DOHH2 (cell line): ENCODE results near the gene DAP.

Experiments used
- H3F3A ChIP-seq: fragments of 200-600 bp; sonication (generic), shearing (Covaris generic); 2 replicates; pipeline ENCODE4 v1.6.0; 2016; ENCODE audit warnings: antibody characterized with exemption, mild to moderate bottlenecking; ENCODE audit not compliant: control insufficient read depth, insufficient read depth
- H3K27ac ChIP-seq: fragments of 200-600 bp; sonication (generic); 2 replicates; pipeline ENCODE4 v1.5.1; 2014; ENCODE audit warnings: low read depth, mild to moderate bottlenecking, low read length, moderate library complexity
- H3K27me3 ChIP-seq: fragments of 200-600 bp; sonication (generic); 2 replicates; pipeline ENCODE4 v1.6.1; 2014; ENCODE audit warnings: mild to moderate bottlenecking, low read length, mixed read lengths; ENCODE audit not compliant: control insufficient read depth
- H3K36me3 ChIP-seq: fragments of 200-600 bp; sonication (generic); 2 replicates; pipeline ENCODE4 v1.6.1; 2014; ENCODE audit warnings: mild to moderate bottlenecking, low read length, moderate library complexity, mixed read lengths; ENCODE audit not compliant: control insufficient read depth
- H3K4me1 ChIP-seq: fragments of 200-600 bp; sonication (generic); 2 replicates; pipeline ENCODE4 v1.6.1; 2014; ENCODE audit warnings: mild to moderate bottlenecking, low read length, mixed read lengths; ENCODE audit not compliant: control insufficient read depth
- H3K4me2 ChIP-seq: fragments of 200-600 bp; sonication (generic); 2 replicates; pipeline ENCODE4 v1.6.0; 2014; ENCODE audit warnings: mild to moderate bottlenecking, low read length, moderate library complexity
- H3K4me3 ChIP-seq: fragments of 200-600 bp; sonication (generic); 2 replicates; pipeline ENCODE4 v1.5.1; 2014; ENCODE audit warnings: mild to moderate bottlenecking, low read length, mixed read lengths
- H3K79me2 ChIP-seq: fragments of 200-600 bp; sonication (generic); 2 replicates; pipeline ENCODE4 v1.6.1; 2014; ENCODE audit warnings: mild to moderate bottlenecking, low read length, mixed read lengths; ENCODE audit not compliant: control insufficient read depth
- H3K9me2 ChIP-seq: fragments of 200-600 bp; sonication (generic); replicated peaks from 2 replicates; pipeline ENCODE4 v1.6.1; 2014; ENCODE audit warnings: mild to moderate bottlenecking, low read length, mixed read lengths; ENCODE audit not compliant: control insufficient read depth
- H3K9me3 ChIP-seq: fragments of 200-600 bp; sonication (generic); 2 replicates; pipeline ENCODE4 v1.6.1; 2014; ENCODE audit warnings: antibody characterized with exemption, low read length, mixed read lengths; ENCODE audit not compliant: control insufficient read depth, insufficient read depth
- H4K20me1 ChIP-seq: fragments of 200-600 bp; sonication (generic); 2 replicates; pipeline ENCODE4 v1.6.0; 2014; ENCODE audit warnings: low read depth, mild to moderate bottlenecking, antibody characterized with exemption, low read length, moderate library complexity; ENCODE audit not compliant: control insufficient read depth, insufficient read depth
- EZH2phosphoT487 ChIP-seq: fragments of 200-600 bp; sonication (generic); IDR thresholded peaks from 2 replicates; pipeline ENCODE4 v1.6.1; 2017; ENCODE audit warnings: borderline replicate concordance, mild to moderate bottlenecking, antibody characterized with exemption, low read length, moderate library complexity, mixed read lengths
- TF ChIP-seq, protein P1 (sequence below): fragments of 200-600 bp; sonication (generic); IDR thresholded peaks from one replicate; pipeline ENCODE4 v1.5.1; 2014; ENCODE audit warnings: antibody characterized with exemption, mild to moderate bottlenecking, low read depth, low read length; ENCODE audit not compliant: poor library complexity, severe bottlenecking

DAP gene

DNA sequence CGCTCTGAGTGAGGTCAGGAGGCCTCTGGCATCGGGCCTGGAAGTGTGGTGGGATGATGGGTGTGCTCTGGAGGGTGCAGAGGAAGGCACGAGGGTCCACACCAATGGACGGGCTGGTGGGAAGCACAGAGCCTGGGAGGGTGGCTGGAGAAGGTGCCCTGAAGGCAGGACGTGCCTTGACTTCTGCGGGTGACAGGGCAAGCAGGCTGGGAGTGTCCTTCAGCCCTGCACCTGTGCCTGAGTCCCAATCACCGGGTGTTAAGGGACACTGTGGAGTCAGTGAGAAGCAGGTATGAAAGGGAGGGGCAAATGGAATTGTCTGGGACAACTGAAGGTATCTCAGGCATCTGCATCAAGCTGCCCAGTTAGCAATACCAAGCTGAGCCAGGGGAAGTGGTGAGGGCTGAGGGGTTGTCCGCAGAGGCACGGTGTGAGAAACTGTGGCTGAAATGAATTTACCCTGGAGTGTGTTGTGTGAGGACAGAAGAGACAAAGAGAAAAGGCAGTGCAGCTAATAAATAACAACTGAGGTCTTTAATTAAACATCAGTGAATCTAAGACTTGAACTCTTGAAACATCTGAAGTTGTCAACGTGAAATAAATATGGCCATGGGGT, 50.4 kb downstream of the DAP start:
- H3K4me3 ChIP-seq: no peak overlapping the region
- H3K9me3 ChIP-seq: no peaks in the 10 kb centered on the region
- H3F3A ChIP-seq: no peaks in the 10 kb centered on the region; the same call in 1 of the 2 replicates
- H3K4me1 ChIP-seq: peaks cover 7% of the 10 kb centered on the region
- TF ChIP-seq EZH2phosphoT487: no peak
- TF ChIP-seq, protein P1, sequence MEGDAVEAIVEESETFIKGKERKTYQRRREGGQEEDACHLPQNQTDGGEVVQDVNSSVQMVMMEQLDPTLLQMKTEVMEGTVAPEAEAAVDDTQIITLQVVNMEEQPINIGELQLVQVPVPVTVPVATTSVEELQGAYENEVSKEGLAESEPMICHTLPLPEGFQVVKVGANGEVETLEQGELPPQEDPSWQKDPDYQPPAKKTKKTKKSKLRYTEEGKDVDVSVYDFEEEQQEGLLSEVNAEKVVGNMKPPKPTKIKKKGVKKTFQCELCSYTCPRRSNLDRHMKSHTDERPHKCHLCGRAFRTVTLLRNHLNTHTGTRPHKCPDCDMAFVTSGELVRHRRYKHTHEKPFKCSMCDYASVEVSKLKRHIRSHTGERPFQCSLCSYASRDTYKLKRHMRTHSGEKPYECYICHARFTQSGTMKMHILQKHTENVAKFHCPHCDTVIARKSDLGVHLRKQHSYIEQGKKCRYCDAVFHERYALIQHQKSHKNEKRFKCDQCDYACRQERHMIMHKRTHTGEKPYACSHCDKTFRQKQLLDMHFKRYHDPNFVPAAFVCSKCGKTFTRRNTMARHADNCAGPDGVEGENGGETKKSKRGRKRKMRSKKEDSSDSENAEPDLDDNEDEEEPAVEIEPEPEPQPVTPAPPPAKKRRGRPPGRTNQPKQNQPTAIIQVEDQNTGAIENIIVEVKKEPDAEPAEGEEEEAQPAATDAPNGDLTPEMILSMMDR: no peak
- H3K9me2 ChIP-seq: no peaks in the 10 kb centered on the region
- no peaks in the 10 kb centered on the region for H3K27me3 ChIP-seq
- H3K4me2 ChIP-seq: no peak overlapping the region
- 0 out of 2 replicates have a peak, but pooled peaks cover 5% of the 10 kb centered on the region for H3K79me2 ChIP-seq
- H3K27ac ChIP-seq: no peak overlapping the region
- no peaks in the 10 kb centered on the region for H4K20me1 ChIP-seq
- peaks cover 8% of the 10 kb centered on the region for H3K36me3 ChIP-seq

DNA sequence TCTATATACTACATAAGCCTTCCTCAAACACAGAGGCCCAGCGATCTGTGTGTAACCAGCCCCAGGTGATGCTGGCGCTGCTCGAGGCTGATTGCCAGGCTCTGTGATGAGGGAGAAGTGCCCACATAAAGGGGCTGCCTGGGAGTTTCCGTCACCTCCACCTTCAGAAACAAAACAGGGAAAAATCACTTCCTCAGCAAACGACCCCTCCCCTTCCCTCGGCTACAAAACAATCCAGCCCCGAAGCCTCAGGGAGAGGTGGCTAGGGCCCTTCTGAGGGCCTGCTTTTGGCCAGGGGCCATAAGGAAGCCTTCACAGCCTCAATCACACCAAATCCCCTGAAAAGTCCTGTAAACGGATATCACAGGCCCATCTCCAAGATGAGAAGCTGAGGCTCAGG, 51.1 kb downstream of the DAP start:
- no peak for TF ChIP-seq EZH2phosphoT487
- TF ChIP-seq, protein P1: no peak
- no peaks in the 10 kb centered on the region for H3K9me2 ChIP-seq
- H3K4me3 ChIP-seq: no peak overlapping the region
- H3K27me3 ChIP-seq: no peaks in the 10 kb centered on the region
- peaks cover 7% of the 10 kb centered on the region for H3K36me3 ChIP-seq
- peaks cover 14% of the 10 kb centered on the region for H3K4me1 ChIP-seq
- H3K9me3 ChIP-seq: no peaks in the 10 kb centered on the region
- no peak overlapping the region for H3K4me2 ChIP-seq
- no peaks in the 10 kb centered on the region for H4K20me1 ChIP-seq
- peaks cover 5% of the 10 kb centered on the region; the same call in 1 of the 2 replicates for H3K79me2 ChIP-seq
- H3K27ac ChIP-seq: no peak overlapping the region
- H3F3A ChIP-seq: no peaks in the 10 kb centered on the region; the same call in 1 of the 2 replicates

DNA sequence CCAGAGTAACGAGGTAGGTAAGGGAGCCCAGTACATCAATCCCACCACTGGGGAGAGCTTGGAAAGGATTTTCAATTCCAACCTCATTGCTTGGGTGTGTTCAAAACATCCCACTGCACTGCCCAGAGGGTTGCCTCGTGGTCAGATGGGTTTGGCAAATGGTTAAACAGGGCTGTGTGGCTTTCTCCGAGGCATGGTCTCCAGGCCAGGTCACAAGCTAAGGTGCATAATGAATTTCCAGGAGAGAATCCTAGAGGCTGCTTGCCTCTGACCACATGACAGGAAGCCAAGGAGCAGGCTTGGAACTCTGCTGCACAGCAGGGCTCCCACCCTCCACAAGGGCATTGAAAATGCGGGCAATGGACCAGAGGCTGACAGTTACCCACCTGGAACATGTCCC, 51.6 kb downstream of the DAP start:
- Histone ChIP-seq H3K36me3 (peaks cover 6% of the 10 kb centered on the region), H3F3A (no peaks in the 10 kb centered on the region; the same call in 1 of the 2 replicates), H3K27ac (no peak overlapping the region), H3K4me1 (peaks cover 19% of the 10 kb centered on the region), H3K4me2 (no peak overlapping the region), H3K79me2 (peaks cover 9% of the 10 kb centered on the region), H3K9me3 (no peaks in the 10 kb centered on the region), H3K27me3 (no peaks in the 10 kb centered on the region), H3K9me2 (no peaks in the 10 kb centered on the region), H3K4me3 (no peak overlapping the region), H4K20me1 (no peaks in the 10 kb centered on the region)
- TF ChIP-seq, protein P1: no peak
- no peak for TF ChIP-seq EZH2phosphoT487
